ENCODE results near the gene ADAMTS16.

DNA sequence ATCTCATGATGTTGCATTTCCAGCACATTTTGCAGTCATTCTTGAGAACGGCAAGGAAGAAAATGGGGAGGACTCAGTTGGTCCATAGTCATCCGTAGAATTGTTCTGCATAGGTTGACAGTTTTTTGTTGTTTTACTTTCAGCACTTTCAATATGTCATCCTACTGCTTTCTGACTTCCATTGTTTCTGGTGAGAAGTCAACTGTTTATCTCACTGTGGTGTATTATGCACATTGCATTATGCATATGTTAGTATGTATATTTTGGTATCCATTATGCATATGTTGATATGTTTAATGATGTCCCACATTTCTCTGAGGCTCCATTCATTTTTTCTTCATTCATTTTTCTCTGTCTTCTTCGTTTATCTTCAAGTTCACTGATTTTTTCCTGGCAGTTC is 10.5 kb downstream of the ADAMTS16 start:
- no peak for TF ChIP-seq CTCF (IDR thresholded peaks at IDR 0.05)
- no peak for TF ChIP-seq POLR2A (IDR thresholded peaks at IDR 0.05)
